ENCODE measurements around the gene GANAB.
"Not testable (repeated sequence)": the region's sequence is repeated elsewhere in the genome, so short reads cannot be mapped to it uniquely, and the experiment has no call there.

Gene GANAB

GRCh38 chr11:62666259-62666926 is 20.0 kb upstream of the GANAB start:
- ATAC-seq = no peak

- ATAC-seq = peak; percentile 33 to 38
Measured at GRCh38 chr11:62665599-62666258, 19.3 kb upstream of the GANAB start.

GRCh38 chr11:62665075-62665598 is 18.7 kb upstream of the GANAB start, which contains the start of the genes C11orf98 and CSKMT:
C11orf98 (minus strand) TSS chr11:62665210; CDS start chr11:62665169, 41 bp downstream.
CSKMT (plus strand) TSS chr11:62665312; CDS start chr11:62665880, 568 bp downstream.
- ATAC-seq = peak; percentile 92

- peak; percentile 55 to 67 for ATAC-seq
Measured at GRCh38 chr11:62664405-62665074, 18.1 kb upstream of the GANAB start.

GRCh38 chr11:62656796-62657429 is 10.5 kb upstream of the GANAB start:
- no peak for ATAC-seq

- ATAC-seq = no peak
Measured at GRCh38 chr11:62654297-62654696, 7.9 kb upstream of the GANAB start.

- no peak for ATAC-seq
Measured at GRCh38 chr11:62652161-62653006, 6.0 kb upstream of the GANAB start.

- not testable (repeated sequence) for ATAC-seq
Measured at GRCh38 chr11:62650283-62650682, 3.9 kb upstream of the GANAB start.

GRCh38 chr11:62649486-62649885 is 3.1 kb upstream of the GANAB start:
- ATAC-seq = no peak

GRCh38 chr11:62648967-62649364 is 2.6 kb upstream of the GANAB start:
- ATAC-seq = no peak

GRCh38 chr11:62648185-62648966 is 2.0 kb upstream of the GANAB start:
- ATAC-seq = no peak

- no peak for ATAC-seq
Measured at GRCh38 chr11:62647609-62648005, 1.2 kb upstream of the GANAB start.

GRCh38 chr11:62646825-62647608 is 604 bp upstream of the GANAB start:
- no peak for ATAC-seq

- no peak for ATAC-seq
Measured at GRCh38 chr11:62645671-62645945, 805 bp downstream of the GANAB start.

GRCh38 chr11:62644220-62644619 is 2.2 kb downstream of the GANAB start:
- ATAC-seq = no peak

- no peak for ATAC-seq
Measured at GRCh38 chr11:62632492-62632891, 13.9 kb downstream of the GANAB start.

GRCh38 chr11:62627713-62628112 is 18.7 kb downstream of the GANAB start:
- ATAC-seq = no peak

GRCh38 chr11:62622476-62623089 is 23.8 kb downstream of the GANAB start:
- no peak for ATAC-seq

- peak; percentile 87 to 88 for ATAC-seq
Measured at GRCh38 chr11:62621567-62622470, 24.6 kb downstream of the GANAB start, which contains the start of gene B3GAT3. B3GAT3 (minus strand) TSS chr11:62621986; CDS start chr11:62621947, 39 bp downstream.

All from activated CD4-positive, CD25-positive, alpha-beta regulatory T cell treated with anti-CD3 and anti-CD28 coated beads, Interleukin-2, amount 50 U/mL, for 24 hours (primary cell).